ENCODE data around the gene RYR2.

DNA sequence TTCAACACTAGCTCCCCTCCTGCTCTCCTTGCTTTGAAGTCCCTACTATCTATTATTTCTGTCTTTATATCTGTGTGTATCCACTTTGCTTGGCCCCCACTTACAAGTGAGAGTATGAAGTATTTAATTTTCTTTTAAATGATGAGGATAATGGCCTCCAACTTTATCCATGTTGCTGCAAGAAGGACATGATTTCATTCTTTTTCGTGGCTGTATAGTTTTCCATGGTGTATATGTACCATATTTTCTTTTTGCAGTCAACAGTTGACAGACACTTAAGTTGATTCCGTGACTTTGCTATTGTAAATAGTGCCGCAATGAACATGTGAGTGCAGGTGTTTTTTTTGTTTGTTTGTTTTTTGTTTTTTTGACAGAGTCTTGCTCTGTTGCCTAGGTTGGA is 483.1 kb downstream of the RYR2 start:
- TF ChIP-seq, protein P1, sequence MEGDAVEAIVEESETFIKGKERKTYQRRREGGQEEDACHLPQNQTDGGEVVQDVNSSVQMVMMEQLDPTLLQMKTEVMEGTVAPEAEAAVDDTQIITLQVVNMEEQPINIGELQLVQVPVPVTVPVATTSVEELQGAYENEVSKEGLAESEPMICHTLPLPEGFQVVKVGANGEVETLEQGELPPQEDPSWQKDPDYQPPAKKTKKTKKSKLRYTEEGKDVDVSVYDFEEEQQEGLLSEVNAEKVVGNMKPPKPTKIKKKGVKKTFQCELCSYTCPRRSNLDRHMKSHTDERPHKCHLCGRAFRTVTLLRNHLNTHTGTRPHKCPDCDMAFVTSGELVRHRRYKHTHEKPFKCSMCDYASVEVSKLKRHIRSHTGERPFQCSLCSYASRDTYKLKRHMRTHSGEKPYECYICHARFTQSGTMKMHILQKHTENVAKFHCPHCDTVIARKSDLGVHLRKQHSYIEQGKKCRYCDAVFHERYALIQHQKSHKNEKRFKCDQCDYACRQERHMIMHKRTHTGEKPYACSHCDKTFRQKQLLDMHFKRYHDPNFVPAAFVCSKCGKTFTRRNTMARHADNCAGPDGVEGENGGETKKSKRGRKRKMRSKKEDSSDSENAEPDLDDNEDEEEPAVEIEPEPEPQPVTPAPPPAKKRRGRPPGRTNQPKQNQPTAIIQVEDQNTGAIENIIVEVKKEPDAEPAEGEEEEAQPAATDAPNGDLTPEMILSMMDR (IDR thresholded peaks at IDR 0.05; ENCODE audit: low read depth, low read length), result no peak
- no peak for TF ChIP-seq EZH2phosphoT487 (IDR thresholded peaks at IDR 0.05; ENCODE audit: low read depth)

All from OCI-LY3 (cell line).